Right atrium auricular region (tissue), 2 donors: Measurements from ENCODE around the gene LPP. TPM values are rescaled to one million over a fixed set of nuclear protein-coding genes. Genes with fewer than 3 reads are reported as not detected.

Source experiments
- DNase-seq: peaks from one replicate; pipeline ENCODE4 v3.0.0-alpha.2; 2019; ENCODE audit warnings: low spot score
- H3K27ac ChIP-seq, 2 donors: fragments of 200-600 bp; sonication (generic); 1 replicate in 1 of 2; 2 replicates in 1 of 2; pipeline ENCODE4 v1.5.1; 2016 to 2019
- H3K27me3 ChIP-seq, 2 donors: fragments of 200-600 bp; sonication (generic); one replicate each; pipeline versions ENCODE4 v1.5.1 to v1.6.0; 2017 to 2019
- H3K36me3 ChIP-seq: fragments of 200-600 bp; sonication (generic); one replicate; pipeline ENCODE4 v1.5.1; 2016
- H3K4me1 ChIP-seq, 2 donors: fragments of 200-600 bp; sonication (generic); one replicate each; pipeline versions ENCODE4 v1.5.1 to v1.6.0; 2017 to 2019
- H3K4me3 ChIP-seq, 2 donors: fragments of 200-600 bp; sonication (generic); 1 replicate in 1 of 2; 2 replicates in 1 of 2; pipeline ENCODE4 v1.5.1; 2017 to 2019; ENCODE audit warnings: mild to moderate bottlenecking in 1 of 2, moderate library complexity in 1 of 2
- H3K9me3 ChIP-seq, 2 donors: fragments of 200-600 bp; sonication (generic); one replicate each; pipeline ENCODE4 v1.5.1; 2019
- CTCF ChIP-seq, 2 donors: fragments of 200-600 bp; sonication (generic); IDR thresholded peaks; one replicate each; pipeline ENCODE4 v1.5.1; 2019; ENCODE audit warnings: antibody characterized with exemption in 2 of 2
- total RNA-seq, 2 donors: library from RNA; depleted of rRNA; stranded (reverse); fragments of >200 nt; gene quantifications; one replicate each; pipeline ENCODE4 v1.1.0, GENCODE V29; 2016

The LPP gene
- total RNA-seq, 2 donors from 2014 or later, result 117 to 186 TPM

GRCh38 chr3:188691004-188691403, 537.0 kb downstream of the LPP start:
- Histone ChIP-seq H3K9me3 (no peaks in the 10 kb centered on the region), H3K27me3 (no peaks in the 10 kb centered on the region), H3K36me3 (no peaks in the 10 kb centered on the region), H3K4me1 (peaks cover 0 to 55% of the 10 kb centered on the region in 2 donors), H3K27ac (no peak overlapping the region), H3K4me3 (no peak overlapping the region)
- no peak for TF ChIP-seq CTCF (IDR thresholded peaks at IDR 0.05)
- no peak for DNase-seq

DNA sequence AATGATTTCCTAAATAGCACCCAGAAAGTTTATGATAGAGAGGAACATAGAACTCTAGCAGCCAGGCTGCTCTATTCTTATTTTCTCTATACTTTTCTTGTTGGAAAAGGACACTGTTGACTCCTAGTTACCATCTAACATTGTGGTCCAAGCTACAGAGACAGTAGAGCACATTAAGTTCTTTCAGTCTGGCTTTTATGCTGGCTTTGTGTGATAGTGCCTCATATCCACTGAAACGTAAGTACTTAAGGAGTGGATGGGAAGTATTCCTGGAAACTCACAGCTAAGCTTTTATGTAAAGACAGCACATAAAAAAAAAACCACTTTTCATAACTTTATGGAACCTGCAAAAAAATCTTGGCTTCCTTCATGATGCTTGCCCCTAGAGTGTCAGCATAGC, 537.7 kb downstream of the LPP start:
- Histone ChIP-seq H3K36me3 (no peaks in the 10 kb centered on the region), H3K27me3 (no peaks in the 10 kb centered on the region), H3K27ac (no peak overlapping the region), H3K9me3 (no peaks in the 10 kb centered on the region), H3K4me3 (no peak overlapping the region), H3K4me1 (peaks cover 0 to 49% of the 10 kb centered on the region in 2 donors)
- no peak for DNase-seq
- no peak for TF ChIP-seq CTCF (IDR thresholded peaks at IDR 0.05)

DNA sequence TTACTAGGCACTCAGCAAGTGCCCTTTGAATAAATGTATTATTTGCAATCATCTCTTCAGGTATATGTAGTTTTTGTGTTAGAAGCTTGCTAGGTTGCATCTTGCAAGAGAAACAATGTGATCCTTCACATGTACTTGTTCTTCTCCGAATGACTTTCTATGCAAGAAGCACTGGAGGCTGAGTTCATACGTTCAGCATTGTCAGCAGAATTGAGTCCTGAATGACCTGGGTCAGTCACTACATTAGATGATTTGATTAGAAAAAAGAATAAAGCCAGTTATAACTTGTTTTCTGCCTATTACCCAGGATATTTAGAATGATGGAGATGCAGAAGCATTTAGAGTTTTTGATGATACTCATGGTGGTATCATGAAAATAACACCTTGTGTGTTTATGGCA, 538.7 kb downstream of the LPP start:
- no peak overlapping the region for H3K27ac ChIP-seq
- H3K27me3 ChIP-seq, result no peaks in the 10 kb centered on the region
- H3K4me3 ChIP-seq, result no peak overlapping the region
- no peaks in the 10 kb centered on the region for H3K9me3 ChIP-seq
- no peak for TF ChIP-seq CTCF (IDR thresholded peaks at IDR 0.05)
- DNase-seq, result no peak
- H3K36me3 ChIP-seq, result no peaks in the 10 kb centered on the region
- peaks cover 0 to 40% of the 10 kb centered on the region in 2 donors for H3K4me1 ChIP-seq

DNA sequence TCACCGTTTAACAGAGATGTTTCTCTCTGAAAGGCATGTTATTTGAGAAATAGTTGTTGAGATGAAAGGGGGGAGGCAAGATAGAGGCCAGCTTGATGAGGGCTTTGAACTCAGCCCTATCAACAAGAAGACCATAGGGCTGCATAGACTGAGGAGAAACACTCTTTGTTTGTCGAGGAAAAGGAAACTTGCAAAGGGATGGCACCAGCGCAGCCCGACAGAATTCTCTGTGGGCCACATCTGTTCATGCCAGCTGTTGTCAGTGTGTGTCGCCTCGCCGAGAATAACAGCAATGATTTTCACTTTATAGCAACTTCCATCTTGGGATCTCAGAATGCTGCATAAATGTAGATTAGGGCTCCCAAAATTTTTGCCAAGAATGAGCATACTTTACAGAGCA, 539.5 kb downstream of the LPP start:
- Histone ChIP-seq H3K9me3 (no peaks in the 10 kb centered on the region), H3K36me3 (no peaks in the 10 kb centered on the region), H3K4me3 (no peak overlapping the region), H3K4me1 (peaks cover 0 to 32% of the 10 kb centered on the region in 2 donors), H3K27me3 (no peaks in the 10 kb centered on the region), H3K27ac (no peak overlapping the region)
- TF ChIP-seq CTCF (IDR thresholded peaks at IDR 0.05), result no peak
- DNase-seq, result no peak

DNA sequence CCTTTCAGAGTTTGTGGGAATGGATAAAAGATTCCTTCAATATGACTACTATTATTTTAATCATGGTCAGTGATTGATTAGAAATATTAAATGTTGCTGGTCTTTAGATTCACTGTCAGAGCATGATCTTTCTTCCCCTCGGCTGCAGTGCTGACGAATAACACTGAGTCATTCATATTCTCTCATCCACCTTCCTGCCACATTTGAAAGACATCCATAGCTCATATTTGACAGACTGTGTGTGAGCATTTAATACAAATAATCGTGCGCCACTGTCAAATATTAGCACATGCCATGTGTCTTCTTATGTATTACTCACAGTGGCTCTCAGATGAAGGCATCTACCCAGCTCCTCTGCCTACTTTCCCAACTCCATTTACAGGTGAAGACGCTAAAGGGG, 541.3 kb downstream of the LPP start:
- no peaks in the 10 kb centered on the region for H3K9me3 ChIP-seq
- H3K4me1 ChIP-seq, result peaks cover 0 to 14% of the 10 kb centered on the region in 2 donors
- no peak overlapping the region for H3K27ac ChIP-seq
- DNase-seq, result no peak
- H3K4me3 ChIP-seq, result no peak overlapping the region
- TF ChIP-seq CTCF (IDR thresholded peaks at IDR 0.05), result no peak
- H3K36me3 ChIP-seq, result no peaks in the 10 kb centered on the region
- no peaks in the 10 kb centered on the region for H3K27me3 ChIP-seq

- Histone ChIP-seq H3K4me1 (no peaks in the 10 kb centered on the region), H3K4me3 (no peak overlapping the region)
These were observed 543.2 kb downstream of the LPP start for GRCh38 chr3:188697127-188697526.

More at GRCh38 chr3:188697127-188697526, 543.2 kb downstream of the LPP start:
- Histone ChIP-seq H3K27ac (no peak overlapping the region), H3K9me3 (no peaks in the 10 kb centered on the region), H3K27me3 (no peaks in the 10 kb centered on the region), H3K36me3 (no peaks in the 10 kb centered on the region)
- DNase-seq, result no peak
- TF ChIP-seq CTCF (IDR thresholded peaks at IDR 0.05), result no peak
